Astrocyte of the hippocampus (primary cell): ENCODE measurements around the gene RPL13.

Experiments
- DNase-seq: peaks from one replicate; pipeline ENCODE4 v3.0.0; 2011; ENCODE audit warnings: low read depth, low spot score

RPL13 gene

GRCh38 chr16:89560378-89561141 is at the start of gene RPL13:
Gene RPL13, plus strand, starts transcription at chr16:89560682. Its CDS starts 278 bp downstream, at chr16:89560960.
- DNase-seq = peak; percentile 98

- no peak for DNase-seq
These were observed 49.1 kb upstream of the RPL13 start for GRCh38 chr16:89511374-89511773.

GRCh38 chr16:89512453-89512852 is 48.0 kb upstream of the RPL13 start:
- no peak for DNase-seq

- DNase-seq = no peak
These were observed 43.4 kb upstream of the RPL13 start for GRCh38 chr16:89517128-89517527.

- no peak for DNase-seq
These were observed 40.6 kb upstream of the RPL13 start for GRCh38 chr16:89519881-89520280.

GRCh38 chr16:89522287-89522686 is 38.2 kb upstream of the RPL13 start:
- no peak for DNase-seq

GRCh38 chr16:89523680-89524344 is 36.7 kb upstream of the RPL13 start:
- DNase-seq = no peak

GRCh38 chr16:89525146-89525913 is 35.2 kb upstream of the RPL13 start:
- no peak for DNase-seq

GRCh38 chr16:89529097-89529496 is 31.4 kb upstream of the RPL13 start:
- no peak for DNase-seq

GRCh38 chr16:89530401-89531381 is 29.8 kb upstream of the RPL13 start:
- DNase-seq = no peak

- no peak for DNase-seq
These were observed 28.5 kb upstream of the RPL13 start for GRCh38 chr16:89531821-89532526.

- DNase-seq = no peak
These were observed 26.2 kb upstream of the RPL13 start for GRCh38 chr16:89534252-89534756.

- DNase-seq = no peak
These were observed 24.1 kb upstream of the RPL13 start for GRCh38 chr16:89536371-89536770.

GRCh38 chr16:89536886-89537548 is 23.5 kb upstream of the RPL13 start:
- no peak for DNase-seq

- no peak for DNase-seq
These were observed 22.9 kb upstream of the RPL13 start for GRCh38 chr16:89537549-89537925.

- DNase-seq = no peak
These were observed 22.2 kb upstream of the RPL13 start for GRCh38 chr16:89538286-89538685.

GRCh38 chr16:89540557-89540956 is 19.9 kb upstream of the RPL13 start:
- no peak for DNase-seq

- DNase-seq = no peak
These were observed 18.7 kb upstream of the RPL13 start for GRCh38 chr16:89541792-89542191.

- no peak for DNase-seq
These were observed 16.4 kb upstream of the RPL13 start for GRCh38 chr16:89544113-89544512.

- no peak for DNase-seq
These were observed 15.8 kb upstream of the RPL13 start for GRCh38 chr16:89544713-89545043.
